OCI-LY7 (cell line): ENCODE results near the gene CAP2. TPM values are rescaled to one million over a fixed set of nuclear protein-coding genes. Genes with fewer than 3 reads are reported as not detected.

Source experiments
- BruUV-seq: library from RNA; stranded (reverse); fragments of 400-500 nt; replicated peaks from 2 replicates; lab custom pipeline; 2021; lab: Mats Ljungman, UMichigan
- CTCF ChIA-PET: fragments of 300-600 bp; sonication (Branson Sonifier 250); formaldehyde crosslinking; loops from one replicate; lab custom pipeline; 2022; ENCODE audit warnings: antibody characterized with exemption; ENCODE audit not compliant: unreplicated experiment; lab: Charles Lee
- POLR2A ChIA-PET: fragments of 300-600 bp; sonication (Branson Sonifier 250); formaldehyde crosslinking; loops from one replicate; lab custom pipeline; 2022; ENCODE audit warnings: antibody characterized with exemption; lab: Charles Lee
- DNase-seq: peaks from one replicate; pipeline ENCODE4 v3.0.0-alpha.2; 2015; ENCODE audit warnings: low spot score
- H2AFZ ChIP-seq: fragments of 200-600 bp; sonication (generic), shearing (Covaris generic); 2 replicates; pipeline ENCODE4 v1.6.1; 2014; ENCODE audit warnings: mild to moderate bottlenecking, antibody characterized with exemption, low read length, moderate library complexity
- H3K27ac ChIP-seq: fragments of 200-600 bp; sonication (generic); 2 replicates; pipeline ENCODE4 v1.5.1; 2014; ENCODE audit warnings: mixed run types, low read depth, mild to moderate bottlenecking, moderate library complexity, low read length, inconsistent platforms; ENCODE audit not compliant: poor library complexity, severe bottlenecking
- H3K36me3 ChIP-seq: fragments of 200-600 bp; sonication (generic); 2 replicates; pipeline ENCODE4 v1.6.1; 2014; ENCODE audit warnings: mild to moderate bottlenecking, antibody characterized with exemption, low read length, moderate library complexity, mixed read lengths; ENCODE audit not compliant: insufficient read depth
- H3K4me1 ChIP-seq: fragments of 200-600 bp; sonication (generic); 2 replicates; pipeline ENCODE4 v1.5.1; 2014; ENCODE audit warnings: mild to moderate bottlenecking, low read length; ENCODE audit not compliant: insufficient read depth, poor library complexity, severe bottlenecking
- H3K4me2 ChIP-seq: fragments of 200-600 bp; sonication (generic); 2 replicates; pipeline ENCODE4 v1.6.1; 2014; ENCODE audit warnings: mild to moderate bottlenecking, low read length
- H3K4me3 ChIP-seq: fragments of 200-600 bp; sonication (generic); 2 replicates; pipeline ENCODE4 v1.5.1; 2014; ENCODE audit warnings: mild to moderate bottlenecking, low read depth, low read length; ENCODE audit not compliant: poor library complexity, severe bottlenecking
- H3K79me2 ChIP-seq: fragments of 200-600 bp; sonication (generic); 2 replicates; pipeline ENCODE4 v1.6.1; 2016; ENCODE audit warnings: low read depth, mild to moderate bottlenecking, low read length, moderate library complexity, mixed read lengths; ENCODE audit not compliant: insufficient read depth
- H3K9me2 ChIP-seq: fragments of 200-600 bp; sonication (generic); 2 replicates; pipeline ENCODE4 v1.6.1; 2016; ENCODE audit warnings: mild to moderate bottlenecking, low read length, mixed read lengths; ENCODE audit not compliant: insufficient read depth
- H3K9me3 ChIP-seq: fragments of 200-600 bp; sonication (generic); 2 replicates; pipeline ENCODE4 v1.6.1; 2014; ENCODE audit warnings: mild to moderate bottlenecking, mixed run types, low read length, mixed read lengths
- H4K20me1 ChIP-seq: fragments of 200-600 bp; sonication (generic); 2 replicates; pipeline ENCODE4 v1.6.1; 2014; ENCODE audit warnings: mild to moderate bottlenecking, antibody characterized with exemption, low read length, moderate library complexity, mixed read lengths; ENCODE audit not compliant: insufficient read depth
- EZH2phosphoT487 ChIP-seq: fragments of 200-600 bp; sonication (generic); IDR thresholded peaks from 2 replicates; pipeline ENCODE4 v1.6.1; 2018; ENCODE audit warnings: low read depth, borderline replicate concordance, mild to moderate bottlenecking, mixed run types, antibody characterized with exemption, low read length, moderate library complexity, mixed read lengths
- intact Hi-C: fragments of 100-400 bp; cut with micrococcal nuclease; formaldehyde crosslinking; loops from one replicate; pipeline ENCODE4 v1.10.0; 2022; ENCODE audit not compliant: unreplicated experiment
- total RNA-seq, 2 experiments: library from RNA; depleted of rRNA in 1 of 2; stranded (reverse); fragments of >200 nt in 1 of 2; shearing (Covaris generic) in 1 of 2; gene quantifications; 2 replicates each; pipeline ENCODE4 v1.2.3, GENCODE V29; 2014 to 2022
- TF ChIP-seq, protein P1 (sequence below): fragments of 200-600 bp; sonication (generic); conservative IDR thresholded peaks from 2 replicates; pipeline ENCODE4 v1.5.1; 2014; ENCODE audit warnings: mild to moderate bottlenecking, antibody characterized with exemption, low read length, moderate library complexity, mixed read lengths

Gene CAP2
- total RNA-seq, 2 experiments from 2014 or later: not detected

DNA sequence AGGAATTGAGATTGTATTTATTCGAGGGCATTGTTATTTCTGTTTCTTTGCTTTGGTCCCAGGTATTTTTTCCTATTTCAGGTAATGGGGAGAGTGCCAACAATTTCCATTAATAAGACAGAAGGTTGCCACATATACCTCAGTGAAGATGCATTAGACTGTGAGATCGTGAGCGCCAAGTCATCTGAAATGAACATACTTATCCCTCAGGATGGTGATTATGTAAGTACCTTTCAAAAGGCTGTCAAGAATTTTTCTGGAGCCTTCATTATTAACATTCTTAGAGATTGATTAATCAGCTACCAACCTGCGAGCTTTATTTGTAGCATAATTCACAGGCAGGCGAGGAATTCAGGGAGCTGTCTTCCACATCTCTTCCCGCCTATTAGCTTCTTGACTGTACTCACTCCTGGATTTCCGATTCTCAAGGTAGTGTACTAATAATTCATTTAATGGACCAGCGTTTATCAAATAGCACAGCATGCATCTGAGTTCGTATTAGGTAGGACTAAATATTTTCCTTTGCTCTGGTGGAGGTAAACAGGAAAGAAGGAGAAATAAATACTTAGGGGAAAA lies 158.1 kb downstream of the CAP2 start:
- no peaks in the 10 kb centered on the region for H3K36me3 ChIP-seq
- ChIA-PET CTCF (no interaction called here), POLR2A (no interaction called here)
- no peaks in the 10 kb centered on the region for H3K4me1 ChIP-seq
- H4K20me1 ChIP-seq: no peaks in the 10 kb centered on the region
- DNase-seq: no peak
- no peak overlapping the region for H3K4me3 ChIP-seq
- H2AFZ ChIP-seq: no peak overlapping the region
- H3K79me2 ChIP-seq: no peaks in the 10 kb centered on the region
- H3K9me3 ChIP-seq: no peaks in the 10 kb centered on the region
- TF ChIP-seq, protein P1, sequence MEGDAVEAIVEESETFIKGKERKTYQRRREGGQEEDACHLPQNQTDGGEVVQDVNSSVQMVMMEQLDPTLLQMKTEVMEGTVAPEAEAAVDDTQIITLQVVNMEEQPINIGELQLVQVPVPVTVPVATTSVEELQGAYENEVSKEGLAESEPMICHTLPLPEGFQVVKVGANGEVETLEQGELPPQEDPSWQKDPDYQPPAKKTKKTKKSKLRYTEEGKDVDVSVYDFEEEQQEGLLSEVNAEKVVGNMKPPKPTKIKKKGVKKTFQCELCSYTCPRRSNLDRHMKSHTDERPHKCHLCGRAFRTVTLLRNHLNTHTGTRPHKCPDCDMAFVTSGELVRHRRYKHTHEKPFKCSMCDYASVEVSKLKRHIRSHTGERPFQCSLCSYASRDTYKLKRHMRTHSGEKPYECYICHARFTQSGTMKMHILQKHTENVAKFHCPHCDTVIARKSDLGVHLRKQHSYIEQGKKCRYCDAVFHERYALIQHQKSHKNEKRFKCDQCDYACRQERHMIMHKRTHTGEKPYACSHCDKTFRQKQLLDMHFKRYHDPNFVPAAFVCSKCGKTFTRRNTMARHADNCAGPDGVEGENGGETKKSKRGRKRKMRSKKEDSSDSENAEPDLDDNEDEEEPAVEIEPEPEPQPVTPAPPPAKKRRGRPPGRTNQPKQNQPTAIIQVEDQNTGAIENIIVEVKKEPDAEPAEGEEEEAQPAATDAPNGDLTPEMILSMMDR: no peak
- no peak for TF ChIP-seq EZH2phosphoT487
- intact Hi-C loops: no loop called here
- H3K27ac ChIP-seq: no peak overlapping the region
- no peaks in the 10 kb centered on the region for H3K9me2 ChIP-seq
- no TSS peak for BruUV-seq
- no peak overlapping the region for H3K4me2 ChIP-seq

DNA sequence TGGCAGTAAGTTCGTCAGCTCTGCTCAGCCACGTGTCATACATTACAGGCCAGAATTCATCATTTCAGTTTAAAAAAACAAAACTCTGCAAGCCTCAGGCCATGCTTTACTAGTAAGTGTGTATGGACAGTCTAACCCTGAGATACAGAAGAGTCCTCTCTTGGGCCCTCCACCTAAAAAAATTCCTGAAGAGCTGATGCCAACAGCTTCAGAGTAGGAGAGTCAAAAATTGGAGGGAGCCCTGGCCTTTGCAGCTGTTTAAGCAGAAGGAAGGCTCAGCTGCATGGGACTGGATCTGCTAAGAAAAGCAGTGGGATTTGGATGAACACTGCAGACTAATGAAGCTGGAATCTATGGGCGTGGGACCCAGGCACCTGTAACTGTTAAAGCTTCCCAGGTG lies 159.5 kb downstream of the CAP2 start:
- BruUV-seq: no TSS peak
- ChIA-PET POLR2A (interaction anchor here (0.7 kb wide), 2 partner anchors 302 to 1061 kb away, joined by 3 to 5 read pairs; no protein-coding TSS in a partner anchor), CTCF (no interaction called here)
- DNase-seq: no peak
- Histone ChIP-seq H2AFZ (no peak overlapping the region), H3K27ac (no peak overlapping the region), H3K79me2 (no peaks in the 10 kb centered on the region), H3K4me3 (no peak overlapping the region), H3K9me2 (no peaks in the 10 kb centered on the region), H4K20me1 (no peaks in the 10 kb centered on the region), H3K4me1 (no peaks in the 10 kb centered on the region), H3K9me3 (no peaks in the 10 kb centered on the region), H3K36me3 (no peaks in the 10 kb centered on the region), H3K4me2 (no peak overlapping the region)
- intact Hi-C loops: no loop called here
- no peak for TF ChIP-seq EZH2phosphoT487
- TF ChIP-seq, protein P1: no peak

DNA sequence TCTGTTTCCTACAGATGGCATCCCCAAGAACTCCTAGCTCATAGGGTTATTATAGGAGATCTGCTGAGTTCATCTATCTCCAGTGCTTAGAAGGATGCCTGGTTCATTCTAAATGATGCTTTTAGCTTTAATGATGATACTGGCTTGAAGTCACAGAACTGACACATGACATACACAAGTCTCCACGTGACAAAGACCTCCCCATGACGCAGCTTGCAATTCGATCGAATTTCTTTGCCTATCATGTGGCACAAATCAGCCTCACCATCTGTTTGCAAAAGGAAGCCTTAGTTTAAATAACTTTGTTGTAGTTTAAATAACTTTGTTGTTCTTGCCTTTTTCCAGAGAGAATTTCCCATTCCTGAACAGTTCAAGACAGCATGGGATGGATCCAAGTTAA lies 162.6 kb downstream of the CAP2 start:
- no peak overlapping the region for H3K4me3 ChIP-seq
- H2AFZ ChIP-seq: no peak overlapping the region
- no peaks in the 10 kb centered on the region for H3K36me3 ChIP-seq
- BruUV-seq: no TSS peak
- H3K27ac ChIP-seq: no peak overlapping the region
- no peaks in the 10 kb centered on the region for H3K79me2 ChIP-seq
- H3K4me1 ChIP-seq: no peaks in the 10 kb centered on the region
- H4K20me1 ChIP-seq: no peaks in the 10 kb centered on the region
- no peaks in the 10 kb centered on the region for H3K9me2 ChIP-seq
- TF ChIP-seq, protein P1: no peak
- intact Hi-C loops: no loop called here
- DNase-seq: no peak
- CTCF ChIA-PET: no interaction called here
- H3K4me2 ChIP-seq: no peak overlapping the region
- H3K9me3 ChIP-seq: no peaks in the 10 kb centered on the region
- POLR2A ChIA-PET: interaction anchor here (0.6 kb wide), 1 partner anchor 41 kb away, joined by 3 read pairs; no protein-coding TSS in a partner anchor
